Mesendoderm (in vitro differentiated cells): ENCODE data around the gene EVI5L.

Experiments used
- DNase-seq: peaks from one replicate; pipeline ENCODE4 v3.0.0; 2013
- H2AK5ac ChIP-seq: 2 replicates; pipeline ENCODE4 v1.6.1; 2013; ENCODE audit warnings: low read length, inconsistent platforms
- H2BK120ac ChIP-seq: 2 replicates; pipeline ENCODE4 v1.6.1; 2013; ENCODE audit warnings: low read depth, mild to moderate bottlenecking, low read length, moderate library complexity, mixed read lengths
- H2BK15ac ChIP-seq: replicated peaks from 2 replicates; pipeline ENCODE4 v1.6.1; 2013; ENCODE audit warnings: low read depth, mild to moderate bottlenecking, moderate library complexity
- H2BK5ac ChIP-seq: 2 replicates; pipeline ENCODE4 v1.6.1; 2013; ENCODE audit warnings: low read length, inconsistent platforms
- H3K18ac ChIP-seq: 2 replicates; pipeline ENCODE4 v1.6.1; 2013; ENCODE audit warnings: mild to moderate bottlenecking, low read length, mixed read lengths
- H3K23ac ChIP-seq: one replicate; pipeline ENCODE4 v1.6.1; 2013; ENCODE audit warnings: low read length
- H3K27ac ChIP-seq: 2 replicates; pipeline ENCODE4 v1.5.1; 2013; ENCODE audit warnings: low read depth, mild to moderate bottlenecking, inconsistent platforms, low read length, moderate library complexity
- H3K27me3 ChIP-seq: 2 replicates; pipeline ENCODE4 v1.6.1; 2013; ENCODE audit warnings: low read length, control low read depth, mild to moderate bottlenecking, inconsistent platforms; ENCODE audit not compliant: insufficient read depth, poor library complexity
- H3K36me3 ChIP-seq: 2 replicates; pipeline ENCODE4 v1.6.1; 2013; ENCODE audit warnings: low read length, inconsistent platforms; ENCODE audit not compliant: control insufficient read depth, insufficient read depth
- H3K4ac ChIP-seq: one replicate; pipeline ENCODE4 v1.6.1; 2013; ENCODE audit warnings: low read depth, mild to moderate bottlenecking, low read length, moderate library complexity
- H3K4me1 ChIP-seq: 2 replicates; pipeline ENCODE4 v1.6.1; 2013; ENCODE audit warnings: low read depth, low read length, inconsistent platforms; ENCODE audit not compliant: control insufficient read depth
- H3K4me2 ChIP-seq: 2 replicates; pipeline ENCODE4 v1.6.1; 2013; ENCODE audit warnings: low read length
- H3K4me3 ChIP-seq: 2 replicates; pipeline ENCODE4 v1.5.1; 2013; ENCODE audit warnings: mild to moderate bottlenecking, low read length
- H3K56ac ChIP-seq: one replicate; pipeline ENCODE4 v1.6.1; 2013; ENCODE audit warnings: low read length
- H3K79me1 ChIP-seq: 2 replicates; pipeline ENCODE4 v1.6.1; 2013; ENCODE audit warnings: low read length, inconsistent platforms
- H3K79me2 ChIP-seq: 2 replicates; pipeline ENCODE4 v1.6.1; 2013; ENCODE audit warnings: mild to moderate bottlenecking, low read length; ENCODE audit not compliant: control insufficient read depth, insufficient read depth
- H3K9ac ChIP-seq: 2 replicates; pipeline ENCODE4 v1.6.1; 2013; ENCODE audit warnings: low read length, inconsistent platforms
- H4K5ac ChIP-seq: one replicate; pipeline ENCODE4 v1.6.1; 2013; ENCODE audit warnings: low read length
- H4K8ac ChIP-seq: one replicate; pipeline ENCODE4 v1.6.1; 2013; ENCODE audit warnings: low read depth, mild to moderate bottlenecking, control low read depth, low read length, moderate library complexity
- WGBS: extraction: QIAGEN DNeasy Blood & Tissue Kit; methylation state at CpG from one replicate; pipeline ENCODE4 v1.1.7; 2013; ENCODE audit warnings: low lambda C conversion rate, missing lambda C conversion rate; ENCODE audit not compliant: insufficient coverage; ENCODE audit errors: extremely low coverage; 5-methylcytosine and 5-hydroxymethylcytosine counted together

Gene EVI5L

DNA sequence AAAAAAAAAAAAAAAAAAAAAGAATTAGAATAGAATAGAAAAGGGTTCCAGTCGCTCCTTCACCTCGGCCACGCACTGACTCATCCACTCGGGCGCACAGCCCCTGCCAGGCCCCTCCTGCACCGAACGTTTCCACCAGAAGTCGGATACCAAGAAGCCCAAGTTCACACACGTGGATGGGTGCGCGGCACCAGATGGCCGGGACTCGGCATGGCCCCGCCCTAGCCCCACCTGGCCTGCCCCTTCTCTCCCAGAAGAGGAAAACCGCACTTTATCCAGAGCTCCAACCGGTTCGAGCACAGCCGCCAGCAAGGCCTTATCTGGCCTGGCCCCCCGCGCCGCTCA, 38.3 kb downstream of the EVI5L start:
- H2AK5ac ChIP-seq = no peak overlapping the region
- H3K79me2 ChIP-seq = no peaks in the 10 kb centered on the region
- H4K5ac ChIP-seq = no peak overlapping the region
- no peak overlapping the region for H3K56ac ChIP-seq
- H3K4me3 ChIP-seq = no peak overlapping the region
- no CpG with 5 or more reads among the region's 21 CpGs for WGBS
- H2BK15ac ChIP-seq = no peak overlapping the region
- no peak overlapping the region for H4K8ac ChIP-seq
- H2BK120ac ChIP-seq = no peak overlapping the region
- H3K27ac ChIP-seq = no peak overlapping the region
- DNase-seq = no peak
- no peak overlapping the region for H3K4me2 ChIP-seq
- H3K18ac ChIP-seq = no peak overlapping the region
- no peaks in the 10 kb centered on the region for H3K36me3 ChIP-seq
- no peaks in the 10 kb centered on the region for H3K79me1 ChIP-seq
- no peak overlapping the region for H3K23ac ChIP-seq
- H3K4ac ChIP-seq = no peak overlapping the region
- H3K9ac ChIP-seq = no peak overlapping the region
- peaks cover 16% of the 10 kb centered on the region for H3K27me3 ChIP-seq
- H2BK5ac ChIP-seq = no peak overlapping the region
- no peaks in the 10 kb centered on the region for H3K4me1 ChIP-seq

DNA sequence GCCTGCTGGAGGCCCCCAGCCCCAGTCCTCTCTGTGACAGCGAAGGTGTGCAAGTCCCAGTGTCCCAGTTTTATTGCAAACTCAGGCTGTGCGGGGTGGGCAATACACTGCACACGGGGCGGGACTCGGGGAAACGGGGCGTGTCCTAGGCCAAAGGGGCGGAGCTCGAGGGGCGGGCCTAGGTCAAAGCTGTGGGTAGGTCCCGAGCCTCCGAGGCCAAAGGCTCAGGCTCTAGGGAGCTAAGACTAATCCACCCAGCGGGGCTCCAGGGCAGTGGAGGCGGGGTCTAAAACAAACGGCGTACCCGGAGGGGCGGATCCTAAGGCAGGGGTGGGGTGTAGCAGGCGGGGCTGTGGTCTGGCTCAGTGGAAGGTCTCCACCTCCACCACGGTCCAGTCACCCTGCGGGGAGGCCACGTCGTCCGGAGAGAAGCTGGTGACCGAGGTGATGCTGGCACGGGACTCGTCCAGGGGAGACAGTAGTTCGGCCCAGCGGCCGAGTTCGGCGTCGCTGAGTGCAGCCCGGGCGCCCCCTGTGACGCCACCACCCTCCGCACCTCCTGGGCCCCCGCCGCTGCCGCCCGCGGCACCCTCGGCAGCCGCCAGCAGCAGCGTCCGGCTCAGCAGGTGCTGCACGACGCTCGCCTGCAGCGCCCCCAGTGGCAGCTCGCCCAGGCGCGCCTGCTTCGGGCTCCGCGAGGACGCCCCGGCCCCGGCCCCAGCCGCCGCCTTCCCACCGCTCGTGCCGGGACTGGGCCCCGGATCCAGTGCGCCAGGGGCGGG, 38.8 kb downstream of the EVI5L start:
- peak; percentile 91 for DNase-seq
- Histone ChIP-seq H3K4me3 (no peak overlapping the region), H3K36me3 (no peaks in the 10 kb centered on the region), H3K79me1 (no peaks in the 10 kb centered on the region), H2BK15ac (no peak overlapping the region), H4K5ac (no peak overlapping the region), H2BK5ac (no peak overlapping the region), H3K27ac (no peak overlapping the region), H3K4ac (no peak overlapping the region), H3K79me2 (no peaks in the 10 kb centered on the region), H3K4me2 (peak overlapping the region; percentile 50), H3K23ac (no peak overlapping the region), H3K56ac (no peak overlapping the region), H3K9ac (no peak overlapping the region), H3K4me1 (no peaks in the 10 kb centered on the region), H2AK5ac (no peak overlapping the region), H3K27me3 (peaks cover 14% of the 10 kb centered on the region), H3K18ac (no peak overlapping the region), H2BK120ac (no peak overlapping the region), H4K8ac (no peak overlapping the region)
- WGBS = no CpG with 5 or more reads among the region's 67 CpGs

DNA sequence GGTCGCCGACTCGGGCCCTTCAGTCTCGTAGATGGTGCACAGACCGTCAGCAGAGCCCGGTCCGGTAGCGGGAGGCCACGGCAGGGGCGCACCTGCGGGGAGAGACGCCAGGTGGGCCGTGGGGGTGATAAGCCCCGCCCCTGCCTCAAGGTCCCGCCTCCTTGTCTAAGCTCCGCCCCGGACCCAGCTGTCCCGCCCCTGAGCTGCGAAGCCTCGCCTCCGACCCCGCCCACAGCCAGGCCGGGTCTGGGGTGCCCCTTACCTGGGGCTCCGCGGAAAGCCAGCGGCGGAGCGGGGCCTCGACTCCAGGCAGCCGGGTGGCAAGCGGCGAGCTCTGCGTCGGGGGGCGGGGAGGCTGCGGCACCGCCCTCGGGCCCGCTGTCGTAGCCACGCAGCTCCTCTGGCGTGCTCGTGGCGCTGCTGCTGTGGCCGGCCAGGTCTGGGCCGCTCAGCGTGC, 39.5 kb downstream of the EVI5L start:
- Histone ChIP-seq H3K4me1 (no peaks in the 10 kb centered on the region), H2BK120ac (no peak overlapping the region), H3K23ac (no peak overlapping the region), H3K79me2 (no peaks in the 10 kb centered on the region), H3K27ac (no peak overlapping the region), H3K36me3 (no peaks in the 10 kb centered on the region), H3K4me3 (no peak overlapping the region), H3K4ac (no peak overlapping the region), H3K56ac (peak overlapping the region; percentile 49), H3K27me3 (peaks cover 11% of the 10 kb centered on the region), H3K79me1 (no peaks in the 10 kb centered on the region), H3K18ac (no peak overlapping the region), H2BK5ac (no peak overlapping the region), H3K4me2 (peak overlapping the region; percentile 52), H3K9ac (no peak overlapping the region), H4K5ac (no peak overlapping the region), H2BK15ac (no peak overlapping the region), H2AK5ac (no peak overlapping the region), H4K8ac (no peak overlapping the region)
- DNase-seq = peak; percentile 70
- WGBS = no CpG with 5 or more reads among the region's 47 CpGs

DNA sequence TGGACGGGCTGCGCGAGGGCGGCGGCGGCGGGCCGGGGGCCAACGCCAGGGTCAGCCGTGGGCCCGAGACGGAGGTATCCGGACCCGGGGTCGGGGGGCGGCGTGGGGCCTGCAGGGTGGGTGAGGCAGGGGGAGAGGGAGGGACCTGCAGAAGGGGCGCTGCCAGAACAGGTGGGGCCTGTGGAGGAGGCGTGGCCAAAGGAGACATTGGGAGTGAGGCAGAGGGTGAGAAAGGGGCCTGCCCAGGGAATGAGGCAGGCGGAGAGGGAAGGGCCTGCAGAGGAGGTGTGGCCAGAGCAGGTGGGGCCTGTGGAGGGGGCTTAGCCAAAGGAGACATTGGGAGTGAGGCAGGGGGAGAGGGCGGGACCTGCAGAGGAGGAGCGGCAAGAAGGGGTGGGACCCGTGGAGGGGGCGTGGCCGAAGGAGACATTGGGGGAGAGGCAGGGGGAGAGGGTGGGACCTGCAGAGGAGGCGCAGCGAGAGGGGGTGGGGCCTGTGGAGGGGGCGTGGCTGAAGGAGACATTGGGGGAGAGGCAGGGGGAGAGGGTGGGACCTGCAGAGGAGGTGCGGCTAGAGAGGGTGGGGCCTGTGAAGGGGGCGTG, 40.0 kb downstream of the EVI5L start:
- H3K27ac ChIP-seq = no peak overlapping the region
- no peaks in the 10 kb centered on the region for H3K4me1 ChIP-seq
- peak overlapping the region; percentile 52 for H3K4me2 ChIP-seq
- no peak overlapping the region for H4K5ac ChIP-seq
- no peak overlapping the region for H4K8ac ChIP-seq
- no peak overlapping the region for H3K9ac ChIP-seq
- no peak overlapping the region for H2AK5ac ChIP-seq
- no peak overlapping the region for H3K56ac ChIP-seq
- no peak overlapping the region for H2BK15ac ChIP-seq
- H2BK120ac ChIP-seq = no peak overlapping the region
- WGBS = no CpG with 5 or more reads among the region's 30 CpGs
- no peaks in the 10 kb centered on the region for H3K36me3 ChIP-seq
- no peak overlapping the region for H2BK5ac ChIP-seq
- no peak overlapping the region for H3K4ac ChIP-seq
- no peak overlapping the region for H3K18ac ChIP-seq
- no peak overlapping the region for H3K4me3 ChIP-seq
- no peak overlapping the region for H3K23ac ChIP-seq
- H3K27me3 ChIP-seq = peaks cover 9% of the 10 kb centered on the region
- H3K79me2 ChIP-seq = no peaks in the 10 kb centered on the region
- peak; percentile 82 for DNase-seq
- no peaks in the 10 kb centered on the region for H3K79me1 ChIP-seq

DNA sequence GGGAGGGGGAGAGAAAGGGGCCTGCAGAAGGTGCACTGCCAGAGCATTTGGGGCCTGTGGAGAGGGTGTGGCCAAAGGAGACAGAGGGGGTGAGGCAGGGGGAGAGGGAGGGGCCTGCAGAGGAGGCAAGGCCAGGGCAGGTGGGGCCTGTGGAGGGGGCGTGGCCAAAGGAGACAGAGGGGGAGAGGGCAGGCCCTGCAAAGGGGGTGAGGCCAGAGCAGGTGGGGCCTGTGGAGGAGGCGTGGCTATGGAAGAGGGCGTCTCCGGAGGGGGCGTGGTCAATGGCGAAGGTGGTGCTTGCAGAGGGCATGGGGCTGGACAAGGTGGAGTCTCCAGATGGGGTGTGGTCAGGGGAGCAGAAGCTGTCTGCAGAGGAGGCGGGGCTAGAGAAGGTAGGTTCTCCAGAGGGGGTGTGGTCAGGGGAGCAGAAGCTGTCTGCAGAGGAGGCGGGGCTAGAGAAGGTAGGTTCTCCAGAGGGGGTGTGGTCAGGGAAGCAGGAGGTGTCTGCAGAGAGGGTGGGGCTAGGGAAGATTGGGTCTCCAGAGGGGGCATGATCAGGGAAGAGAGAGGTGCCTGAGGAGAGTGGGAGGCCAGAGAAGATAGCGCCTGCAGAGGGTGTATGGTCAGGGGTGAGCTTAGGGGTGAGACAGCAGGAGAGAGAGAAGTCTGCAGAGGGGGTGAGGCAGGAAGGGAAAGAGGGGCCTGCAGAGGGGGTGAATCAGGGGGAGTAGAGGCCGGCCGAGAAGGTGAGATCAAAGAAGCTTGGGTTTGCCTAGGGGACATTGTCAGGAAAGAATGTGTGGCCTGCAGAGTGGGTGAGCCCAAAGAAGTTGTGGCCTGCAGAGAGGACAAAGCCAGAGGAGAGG, 40.8 kb downstream of the EVI5L start:
- Histone ChIP-seq H2BK15ac (no peak overlapping the region), H2BK120ac (no peak overlapping the region), H3K23ac (no peak overlapping the region), H2BK5ac (no peak overlapping the region), H2AK5ac (no peak overlapping the region), H3K27me3 (peaks cover 9% of the 10 kb centered on the region), H3K18ac (no peak overlapping the region), H3K4me2 (no peak overlapping the region), H3K4ac (no peak overlapping the region), H3K4me3 (no peak overlapping the region), H3K56ac (no peak overlapping the region), H4K5ac (no peak overlapping the region), H3K4me1 (no peaks in the 10 kb centered on the region), H4K8ac (no peak overlapping the region), H3K79me1 (no peaks in the 10 kb centered on the region), H3K27ac (no peak overlapping the region), H3K36me3 (no peaks in the 10 kb centered on the region), H3K9ac (no peak overlapping the region), H3K79me2 (no peaks in the 10 kb centered on the region)
- DNase-seq = peak; percentile 81
- no CpG with 5 or more reads among the region's 11 CpGs for WGBS
